ENCODE data around the gene TUBB2B.

Gene TUBB2B

DNA sequence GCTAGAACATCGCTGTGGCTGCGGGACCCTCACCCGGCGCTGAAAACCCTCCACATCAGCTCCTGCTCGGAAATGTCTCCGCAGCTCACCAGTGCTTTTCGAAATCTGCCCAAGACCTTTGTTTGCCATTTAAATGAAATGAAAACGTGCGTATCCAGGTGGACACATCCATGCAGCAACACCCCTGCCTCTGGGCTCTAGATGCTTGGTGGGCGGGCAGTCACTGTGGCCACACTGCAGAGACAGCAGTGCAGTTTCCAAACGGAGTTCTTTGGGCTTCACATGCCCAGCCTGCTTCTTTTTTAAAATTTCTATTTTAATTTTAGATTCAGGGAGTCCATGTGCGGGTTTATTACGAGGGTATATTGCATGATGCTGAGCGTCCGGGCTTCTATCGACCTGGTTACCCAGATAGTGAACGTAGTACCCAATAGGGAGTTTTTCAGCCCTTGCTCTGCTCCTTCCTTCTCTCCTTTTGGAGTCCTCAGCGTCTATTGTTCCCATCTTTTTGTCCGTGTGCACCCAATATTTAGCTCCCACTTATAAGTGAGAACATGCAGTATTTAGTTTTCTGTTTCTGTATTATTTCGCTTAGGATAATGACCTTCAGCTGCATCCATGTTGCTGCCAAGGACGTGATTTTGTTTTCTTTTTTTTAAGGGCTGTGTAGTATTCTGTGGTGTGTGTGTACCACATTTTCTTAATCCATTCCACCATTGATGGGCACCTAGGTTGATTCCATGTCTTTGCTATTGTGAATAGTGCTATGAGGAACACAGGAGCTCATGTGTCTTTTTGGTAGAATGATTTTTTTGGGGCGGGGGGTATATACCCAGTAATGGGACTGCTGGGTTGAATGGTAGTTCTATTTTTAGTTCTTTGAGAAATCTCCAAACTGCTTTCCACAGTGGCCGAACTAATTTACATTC lies 4.8 kb upstream of the TUBB2B start:
- no peak for DNase-seq (ENCODE audit: low spot score)

DNA sequence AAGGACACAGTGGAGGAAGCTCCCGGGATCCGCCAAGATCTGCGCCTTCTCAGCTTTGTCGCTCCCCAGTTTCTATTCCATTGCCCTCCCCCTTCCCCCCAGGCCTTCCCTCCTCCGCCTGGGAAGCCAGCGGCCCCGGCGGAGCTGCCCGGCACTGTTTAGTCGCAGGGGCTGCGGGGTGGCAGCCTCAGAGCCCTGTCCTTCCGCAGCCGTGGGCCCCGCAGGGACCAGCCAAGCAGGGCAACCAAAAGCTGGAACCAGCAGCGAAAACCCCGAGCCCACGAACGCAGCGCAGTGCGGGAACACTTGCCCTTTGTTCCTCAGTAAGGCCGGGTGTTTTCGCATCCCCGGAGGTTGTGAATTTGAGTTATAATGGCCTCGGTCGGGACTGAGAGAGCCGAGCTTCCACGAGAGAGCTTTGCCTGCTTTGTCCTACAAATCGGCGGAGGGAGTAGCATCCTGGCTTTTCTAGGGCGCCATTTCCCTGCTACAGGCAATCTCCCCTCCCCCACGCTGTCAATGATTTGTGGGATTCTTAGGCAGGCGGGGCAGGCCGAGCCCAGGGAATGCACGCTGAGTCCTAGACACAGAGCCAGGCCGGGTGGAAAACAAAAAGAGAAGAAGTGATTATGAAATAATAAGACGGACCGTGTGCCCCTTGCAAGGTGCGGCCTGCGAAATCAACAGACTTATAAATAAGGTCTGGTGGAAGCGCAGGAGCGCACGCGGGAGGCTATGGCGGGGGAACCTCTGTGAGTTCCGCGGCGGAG lies 4.0 kb upstream of the TUBB2B start:
- no peak for DNase-seq (ENCODE audit: low spot score)

DNA sequence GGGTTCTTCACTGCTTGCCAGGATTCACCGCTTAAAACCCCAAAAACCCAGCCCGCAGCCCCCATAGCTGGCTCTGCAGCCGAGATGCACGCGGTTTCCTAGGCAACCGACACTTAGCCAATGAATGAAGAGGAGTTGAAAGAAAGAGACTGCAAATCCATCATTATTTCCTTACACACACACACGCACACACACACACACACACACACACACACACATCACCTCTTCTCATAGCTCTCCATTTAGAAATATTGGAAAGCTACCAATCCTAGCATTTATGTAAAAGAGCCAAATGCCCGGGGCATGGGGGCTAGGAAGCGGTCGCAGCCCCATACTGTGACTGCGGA lies 3.4 kb upstream of the TUBB2B start:
- DNase-seq (ENCODE audit: low spot score): no peak

DNA sequence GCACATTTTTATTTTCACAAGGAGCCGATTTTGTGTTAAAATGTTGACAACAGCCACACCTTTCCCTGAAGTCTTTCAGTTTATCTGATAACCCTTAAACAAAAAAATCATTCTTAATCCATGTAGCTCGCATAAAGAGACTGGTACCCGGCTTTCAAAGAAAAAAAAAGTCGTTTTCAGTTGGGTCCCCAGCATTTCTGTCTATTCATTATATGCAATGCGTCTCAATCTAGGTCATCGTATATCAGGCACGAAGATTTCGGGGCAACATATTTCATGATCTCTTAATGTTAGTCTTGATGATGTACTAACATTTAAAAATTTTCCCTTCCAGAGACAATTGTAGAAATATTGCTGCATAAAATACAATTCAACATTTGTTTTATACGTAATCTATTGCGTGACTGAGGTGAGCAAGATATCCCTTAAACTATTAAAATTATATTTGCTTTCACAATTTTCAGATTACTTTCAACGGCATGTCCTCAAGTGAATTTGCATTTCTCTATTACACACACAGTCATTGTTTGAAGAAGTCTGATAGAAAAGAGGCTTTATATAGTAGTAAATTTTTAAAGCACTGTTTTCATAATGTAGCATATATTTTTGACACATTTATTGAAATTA lies 2.9 kb upstream of the TUBB2B start:
- no peak for DNase-seq (ENCODE audit: low spot score)

DNA sequence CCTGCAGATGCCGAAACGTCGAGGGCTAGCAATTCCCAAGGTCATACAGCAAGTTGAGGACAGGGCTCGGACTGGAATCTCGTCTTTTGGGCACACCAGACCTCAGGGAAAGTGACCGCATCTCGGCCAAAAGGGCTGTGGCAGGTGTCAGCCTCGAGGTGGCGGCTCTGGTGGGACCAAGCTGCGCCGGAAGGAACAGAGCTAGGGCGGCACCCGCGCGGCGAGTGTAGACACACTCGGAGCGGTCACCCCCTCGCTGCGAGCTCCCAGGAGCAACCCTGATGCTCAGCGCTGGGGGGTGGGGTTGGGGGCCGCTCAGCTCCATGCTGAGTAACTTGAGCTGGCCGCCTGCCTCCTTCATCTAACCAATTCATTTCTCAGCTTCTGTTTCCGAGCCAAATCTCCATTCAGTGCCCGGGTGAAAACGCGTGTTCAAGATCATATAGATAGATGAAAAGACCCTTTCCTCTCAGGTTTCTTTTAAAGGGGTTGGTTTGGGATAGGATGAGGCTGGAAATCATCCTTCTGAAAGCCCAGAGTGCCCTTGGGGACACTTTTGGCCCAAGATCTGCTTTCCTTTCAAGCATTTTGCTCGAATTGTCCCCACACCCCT lies 2.2 kb upstream of the TUBB2B start:
- DNase-seq (ENCODE audit: low spot score): no peak

DNA sequence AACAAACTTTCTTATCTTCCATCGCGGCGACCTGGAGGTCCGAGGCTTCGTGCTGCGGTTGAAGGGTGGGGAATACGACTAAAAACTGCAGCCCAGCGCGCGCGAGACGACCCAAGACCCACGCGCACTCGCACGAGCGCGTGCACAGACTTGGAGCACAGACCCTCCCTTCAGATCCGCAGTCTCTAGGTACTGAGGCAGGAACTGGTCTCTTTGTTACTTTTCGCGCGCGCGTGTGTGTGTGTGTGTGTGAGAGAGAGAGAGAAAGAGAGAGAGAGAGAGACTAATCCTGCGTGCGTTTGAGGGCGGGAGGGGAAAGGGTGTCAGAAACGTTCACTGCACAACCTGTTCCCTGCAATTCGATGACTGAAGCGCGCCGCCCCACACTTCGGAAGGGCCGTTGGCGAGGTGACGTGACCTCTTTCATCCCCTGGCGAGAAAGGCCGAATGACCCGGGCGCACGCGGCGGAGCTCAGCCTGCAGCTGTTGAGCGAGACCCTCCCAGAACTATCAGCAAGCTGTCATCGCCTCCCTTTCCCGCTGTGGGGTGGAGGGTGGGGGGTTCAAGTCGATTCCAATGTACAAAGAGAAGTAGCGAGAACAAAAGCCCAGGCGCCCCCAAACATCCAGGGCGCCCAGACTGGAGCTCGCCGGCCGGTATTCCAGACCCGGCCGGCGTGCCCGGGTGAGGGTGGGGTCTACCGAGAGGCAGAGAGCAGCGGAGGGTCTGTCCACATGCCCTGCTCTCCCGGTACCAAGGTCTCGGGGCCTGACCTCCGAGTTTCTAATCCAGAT lies 1.5 kb upstream of the TUBB2B start:
- DNase-seq (ENCODE audit: low spot score): no peak

DNA sequence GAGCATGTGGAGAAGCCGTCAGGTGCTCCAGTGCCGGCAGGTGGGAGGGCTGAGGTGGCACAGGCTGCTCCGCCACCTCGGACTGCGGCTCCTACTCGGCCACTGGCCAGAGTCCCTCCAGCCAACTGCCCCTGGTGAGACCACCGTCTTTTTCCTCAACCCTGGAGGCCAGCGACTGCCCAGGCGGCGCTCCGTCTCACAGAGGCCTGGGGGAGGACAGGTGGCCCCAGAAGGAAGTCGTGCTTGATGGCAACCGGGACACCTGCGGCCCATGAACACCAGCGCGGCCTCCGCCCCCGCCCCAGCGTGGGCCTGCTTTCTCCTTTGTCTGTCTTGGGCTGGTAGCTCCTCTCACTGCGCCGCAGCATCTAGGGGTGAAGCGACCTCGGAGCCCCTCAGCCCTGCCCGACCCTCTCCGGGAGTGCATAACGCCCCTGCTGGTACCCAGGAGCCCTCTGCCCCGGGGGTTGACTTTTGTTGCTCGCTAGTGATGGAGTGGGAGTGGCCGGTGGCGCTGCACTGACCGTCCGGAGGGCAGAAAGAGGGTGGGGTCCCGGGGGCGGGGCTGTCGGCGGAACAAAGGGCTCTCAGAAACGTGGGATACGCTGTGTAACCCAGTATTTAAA lies 706 bp upstream of the TUBB2B start:
- DNase-seq (ENCODE audit: low spot score): no peak

DNA sequence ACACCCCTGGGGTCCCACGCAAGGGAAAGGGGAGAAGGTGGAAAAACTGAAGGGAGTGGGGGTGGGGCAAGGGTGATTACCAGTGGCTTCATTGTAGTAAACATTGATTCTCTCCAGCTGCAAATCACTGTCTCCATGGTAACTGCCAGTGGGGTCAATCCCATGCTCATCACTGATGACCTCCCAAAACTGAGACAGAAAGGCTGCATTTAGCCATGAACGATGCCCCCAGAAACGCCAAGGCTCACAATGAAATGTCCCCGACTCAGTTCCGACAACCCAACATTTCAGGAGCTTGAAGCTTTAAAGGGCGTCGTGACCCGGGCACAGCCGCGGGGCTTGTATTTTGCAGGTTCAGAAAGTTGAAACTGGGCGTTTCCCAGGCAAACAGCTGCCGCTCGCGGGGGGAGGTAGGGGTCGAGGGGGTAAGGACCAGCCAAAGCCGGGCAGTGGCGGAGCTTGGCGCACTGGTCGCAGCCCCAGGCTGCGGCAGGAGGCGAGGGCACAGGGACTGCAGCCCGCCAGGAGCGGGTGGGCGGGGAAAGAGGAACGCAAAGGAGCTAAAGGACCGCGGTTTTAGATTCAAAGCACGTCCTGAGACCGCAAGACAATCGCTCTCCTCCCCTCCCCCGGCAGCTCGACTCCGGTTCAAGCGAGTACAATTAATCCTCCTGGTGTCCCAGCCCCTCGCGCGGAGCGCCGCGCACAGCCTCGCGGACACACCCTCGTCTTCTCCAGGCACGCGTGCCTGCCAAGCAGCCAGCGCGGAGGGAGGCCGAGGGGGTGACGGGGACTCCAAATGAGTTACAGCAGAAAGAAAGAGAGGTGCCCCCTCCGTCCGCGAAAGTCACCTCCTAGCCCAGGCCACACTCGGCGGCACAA lies 731 bp downstream of the TUBB2B start:
- no peak for DNase-seq (ENCODE audit: low spot score)

DNA sequence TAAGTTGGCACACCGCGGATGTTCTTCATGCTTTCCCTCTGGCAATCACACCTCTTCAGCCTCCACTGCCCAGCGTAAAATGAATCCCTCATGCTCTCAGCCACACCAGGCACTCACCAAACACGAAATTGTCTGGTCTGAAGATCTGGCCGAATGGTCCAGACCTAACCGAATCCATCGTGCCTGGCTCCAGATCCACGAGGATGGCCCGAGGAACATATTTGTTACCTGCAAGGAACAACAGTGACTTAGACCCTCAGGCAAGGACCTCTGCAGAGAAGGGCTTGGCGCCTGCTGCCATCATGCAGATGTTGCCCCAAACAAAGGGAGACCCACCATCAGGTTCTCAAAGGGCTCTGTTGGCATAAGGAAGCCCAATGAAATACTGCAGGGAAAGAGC lies 1.4 kb downstream of the TUBB2B start:
- no peak for DNase-seq (ENCODE audit: low spot score)

DNA sequence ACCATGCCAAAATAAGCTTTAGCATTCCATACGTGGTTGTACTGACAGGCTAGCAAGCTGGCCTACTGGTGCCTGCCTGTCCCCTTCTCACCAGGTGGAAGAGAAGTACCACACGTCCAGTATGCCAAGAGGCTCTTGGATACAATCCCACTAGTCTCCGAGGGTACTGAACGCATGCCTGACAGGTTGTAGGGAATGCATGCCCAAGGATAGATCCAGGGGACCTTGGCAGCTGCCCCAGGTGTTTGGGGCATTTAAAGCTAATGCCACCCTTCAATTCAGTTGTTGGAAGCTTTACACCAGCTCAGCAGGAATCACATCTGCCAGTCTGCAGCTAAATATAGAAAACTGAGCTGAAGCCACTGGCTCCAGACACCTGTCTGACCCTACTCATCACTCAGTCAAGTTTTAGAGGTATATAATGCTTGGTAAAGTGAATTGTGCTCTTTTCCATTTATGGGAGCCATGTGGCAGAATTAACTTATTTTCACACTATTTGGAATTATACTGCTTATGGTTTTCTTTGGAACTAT lies 4.9 kb downstream of the TUBB2B start:
- no peak for DNase-seq (ENCODE audit: low spot score)

DNA sequence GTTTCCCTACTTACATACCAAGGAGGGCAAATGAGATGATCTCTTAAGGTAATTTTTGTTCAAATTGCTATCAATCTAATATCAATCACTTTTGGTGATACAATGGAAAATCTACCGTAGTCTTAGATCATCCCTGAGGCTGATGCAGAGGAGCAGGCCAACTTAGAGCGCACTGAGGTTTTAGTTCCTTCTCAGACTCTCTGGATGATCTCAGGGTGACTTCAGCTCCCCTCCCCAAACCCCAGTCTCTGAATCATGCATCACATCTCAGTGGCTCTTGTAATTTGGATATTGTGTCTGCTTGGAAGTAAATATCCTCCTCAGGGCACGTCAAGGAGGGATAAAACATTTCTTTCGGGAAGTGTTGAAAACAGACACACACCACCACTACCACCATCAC lies 5.9 kb downstream of the TUBB2B start:
- no peak for DNase-seq (ENCODE audit: low spot score)

DNA sequence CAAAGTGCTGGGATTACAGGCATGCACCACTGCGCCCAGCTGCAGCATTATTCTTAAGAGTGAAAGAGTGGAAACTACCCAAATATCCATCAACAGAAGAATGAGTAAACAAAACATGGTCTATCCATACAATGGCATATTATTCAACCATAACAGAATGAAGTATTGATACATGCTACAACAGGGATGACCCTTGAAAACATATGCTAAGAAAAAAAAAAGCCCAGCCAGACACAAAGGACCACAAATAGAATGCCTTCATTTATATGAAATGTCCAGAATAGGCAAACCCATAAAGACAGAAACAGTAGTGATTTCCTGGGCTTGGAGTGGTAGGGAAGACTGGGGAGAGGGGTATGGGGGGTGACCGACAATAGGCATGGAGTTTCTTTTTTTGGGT lies 7.1 kb downstream of the TUBB2B start:
- DNase-seq (ENCODE audit: low spot score): no peak

DNA sequence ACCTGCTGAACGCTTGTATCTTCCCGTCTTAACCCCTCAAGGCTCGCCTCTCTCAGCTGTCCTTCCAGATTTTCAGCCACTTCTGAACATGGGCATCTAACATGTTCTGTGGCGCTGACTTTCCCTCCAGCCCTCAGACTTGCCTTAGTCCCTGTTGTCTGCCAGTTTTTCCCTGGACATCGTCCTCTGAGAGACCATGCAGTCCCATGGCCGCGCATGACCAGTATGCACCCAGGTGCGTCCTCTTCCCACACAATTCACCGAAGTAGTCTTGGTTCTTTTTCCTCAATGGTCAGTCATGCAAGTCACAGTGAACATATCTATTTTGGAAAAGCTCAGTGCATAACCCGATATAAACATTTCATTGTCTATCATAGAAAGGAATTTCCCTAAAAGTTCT lies 9.2 kb downstream of the TUBB2B start:
- DNase-seq (ENCODE audit: low spot score): no peak

DNA sequence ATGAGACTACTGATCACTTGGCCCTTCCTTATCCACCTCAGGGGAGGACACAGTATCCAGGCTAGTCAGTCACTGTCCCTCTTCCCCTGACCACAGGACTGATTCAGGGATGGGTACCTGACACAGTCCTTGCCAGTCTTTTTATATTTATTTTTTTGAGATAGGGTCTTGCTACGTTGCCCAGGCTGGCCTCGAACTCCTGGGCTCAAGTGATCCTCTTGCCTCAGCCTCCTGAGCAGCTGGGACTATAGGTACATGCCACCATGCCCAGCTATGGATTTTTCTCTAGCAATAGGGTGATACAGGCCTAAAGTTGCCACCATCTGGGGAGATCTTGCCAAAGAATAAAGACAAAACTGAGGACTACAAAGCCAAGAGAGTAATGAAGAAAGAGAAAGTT lies 10.2 kb downstream of the TUBB2B start:
- no peak for DNase-seq (ENCODE audit: low spot score)

DNA sequence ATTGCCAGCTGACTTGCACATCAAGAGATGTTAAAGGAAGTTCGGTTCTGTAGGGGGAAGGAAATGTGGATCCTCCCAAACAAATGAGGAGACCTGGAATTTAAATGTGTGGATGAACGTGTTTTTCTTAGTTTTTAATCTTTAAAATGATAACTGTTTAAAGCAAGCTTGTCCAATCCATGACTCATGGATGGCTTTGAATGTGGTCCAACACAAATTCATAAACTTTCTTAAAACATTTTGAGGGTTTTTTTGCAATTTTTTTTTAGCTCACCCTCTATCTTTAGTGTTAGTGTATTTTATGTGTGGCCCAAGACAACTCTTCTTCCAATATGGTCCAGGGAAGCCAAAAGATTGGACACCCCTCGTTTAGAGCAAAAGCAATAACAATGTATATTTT lies 12.6 kb downstream of the TUBB2B start:
- DNase-seq (ENCODE audit: low spot score): no peak

DNA sequence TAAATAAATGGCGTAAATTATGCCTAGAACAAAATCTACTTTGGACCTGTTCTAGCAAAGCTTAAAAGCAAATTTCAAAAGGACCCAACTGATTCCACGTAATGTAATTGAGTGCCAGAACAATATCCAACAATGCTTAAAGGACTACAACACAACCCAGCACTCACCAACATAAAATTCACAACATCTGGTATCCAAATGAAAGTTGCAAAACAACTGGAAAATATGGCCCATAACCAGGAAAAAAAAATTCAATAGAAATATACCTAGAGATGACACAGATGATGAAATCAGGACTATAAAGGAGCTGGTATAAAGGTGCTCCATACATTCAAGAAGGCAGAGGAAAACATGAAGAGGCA lies 14.1 kb downstream of the TUBB2B start:
- no peak for DNase-seq (ENCODE audit: low spot score)

DNA sequence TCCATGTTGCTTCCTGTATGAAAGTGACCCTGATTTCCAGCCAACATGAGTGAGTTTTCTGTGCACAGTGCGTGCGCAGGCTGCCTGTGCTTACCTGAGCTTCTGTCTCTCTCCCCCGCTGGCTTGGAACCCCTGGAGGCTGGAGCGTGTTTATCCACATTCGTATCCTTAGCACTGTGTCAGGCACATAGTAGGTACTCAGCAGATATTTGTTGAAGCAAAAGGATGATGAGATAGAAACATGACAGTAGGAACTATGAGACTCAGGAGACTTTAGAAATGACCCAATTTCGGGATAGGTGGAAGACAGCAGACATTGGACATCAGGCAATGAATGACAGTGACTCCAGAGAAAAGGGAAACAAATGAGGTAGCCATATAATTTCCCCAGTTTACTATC lies 15.2 kb downstream of the TUBB2B start:
- DNase-seq (ENCODE audit: low spot score): no peak

DNA sequence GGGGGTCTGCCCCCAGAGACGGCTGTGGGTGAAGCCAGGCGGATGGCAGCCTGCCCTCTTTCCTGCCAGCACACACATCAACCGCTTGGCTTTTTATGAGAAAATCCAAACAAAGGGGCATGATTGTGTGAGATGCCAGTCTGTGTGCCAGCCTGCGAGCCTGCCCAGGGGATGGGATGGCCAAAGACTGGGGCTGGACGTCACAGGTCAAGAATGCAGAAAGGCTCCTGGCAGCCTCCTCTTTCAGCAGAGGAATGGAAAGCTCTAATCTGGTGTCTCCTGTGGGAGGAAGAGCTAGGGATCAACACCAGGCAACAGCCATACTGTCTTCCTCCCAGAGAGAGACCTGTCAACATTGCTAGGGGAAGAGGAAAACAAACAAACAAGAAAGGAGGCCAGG lies 15.8 kb downstream of the TUBB2B start:
- DNase-seq (ENCODE audit: low spot score): no peak

DNA sequence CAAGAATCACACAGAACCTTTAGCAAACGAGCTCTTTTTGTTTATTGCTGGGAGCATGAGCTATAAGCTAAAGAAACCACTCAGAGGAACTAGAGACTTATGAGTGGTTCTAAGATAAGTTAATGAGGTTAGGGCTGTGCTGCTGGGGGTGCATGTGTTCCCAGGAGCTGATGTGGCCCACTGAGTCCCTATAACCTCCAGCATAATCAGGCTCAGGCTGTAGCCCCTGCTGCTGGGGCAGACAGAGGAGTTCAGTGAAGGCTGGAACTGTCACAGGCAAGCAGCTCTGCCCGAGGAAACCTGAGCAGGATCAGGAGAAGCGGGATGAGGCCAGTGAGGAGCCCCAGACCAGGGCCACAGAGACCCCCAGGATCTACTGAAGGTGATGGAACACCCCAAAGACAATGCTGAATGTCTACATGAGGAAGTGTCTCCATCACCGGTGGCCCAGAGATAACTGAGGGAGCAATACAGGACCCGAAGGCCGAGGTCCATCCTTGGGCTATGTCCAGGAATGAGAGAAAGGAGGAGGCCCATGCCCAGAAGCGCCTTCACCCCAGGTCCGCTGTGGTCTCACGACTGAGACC lies 17.3 kb downstream of the TUBB2B start:
- DNase-seq (ENCODE audit: low spot score): no peak

All from HuH-7 (cell line).